Measurements from ENCODE around the gene BNC2. TPM values are rescaled to one million over a fixed set of nuclear protein-coding genes. Genes with fewer than 3 reads are reported as not detected.

The BNC2 gene
- total RNA-seq, 1 experiment from 2014 or later, result 43.6 TPM

DNA sequence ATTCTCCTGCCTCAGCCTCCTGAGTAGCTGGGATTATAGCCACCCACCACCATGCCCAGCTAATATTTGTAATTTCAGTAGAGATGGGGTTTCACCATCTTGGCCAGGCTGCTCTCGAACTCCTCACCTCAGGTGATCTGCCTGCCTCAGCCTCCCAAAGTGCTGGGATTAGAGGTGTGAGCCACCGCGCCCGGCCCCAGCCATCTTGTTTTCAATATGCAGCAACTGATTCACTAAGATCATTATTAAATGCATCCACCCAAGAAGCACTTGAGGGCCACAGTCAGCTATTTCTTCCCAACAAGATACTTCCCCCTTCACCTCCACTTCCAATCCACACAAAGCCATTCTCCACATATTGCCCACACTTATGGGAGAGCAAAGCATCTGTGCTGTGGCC lies 115.8 kb downstream of the BNC2 start:
- Histone ChIP-seq H3K27ac (ENCODE audit: insufficient read length, low read depth, low read length) (no peak overlapping the region), H3K27me3 (ENCODE audit: insufficient read depth, low read length) (no peaks in the 10 kb centered on the region), H3K4ac (ENCODE audit: low read depth, low read length) (no peak overlapping the region), H3K4me1 (ENCODE audit: insufficient read depth, low read length) (no peaks in the 10 kb centered on the region; the same call in 1 of the 2 replicates), H2BK120ac (ENCODE audit: low read depth, low read length, poor library complexity, severe bottlenecking) (no peak overlapping the region), H3T11ph (ENCODE audit: low read length) (no peak overlapping the region), H3K9me3 (ENCODE audit: control insufficient read depth, low read depth, low read length) (no peaks in the 10 kb centered on the region), H3K56ac (ENCODE audit: insufficient read length, low read depth, low read length) (no peak overlapping the region), H2BK12ac (ENCODE audit: insufficient read length, low read depth, low read length) (no peak overlapping the region), H4K91ac (ENCODE audit: insufficient read length, low read depth, low read length) (no peak overlapping the region), H2BK5ac (ENCODE audit: insufficient read length, low read length) (no peak overlapping the region), H3K9ac (ENCODE audit: extremely low read depth, insufficient read length, low read length) (no peak overlapping the region), H2AFZ (ENCODE audit: low read length) (no peak overlapping the region), H3K4me2 (ENCODE audit: insufficient read depth, insufficient read length, low read length) (no peak overlapping the region), H4K8ac (replicated peaks; ENCODE audit: insufficient read length, low read depth, low read length) (no peak overlapping the region), H3K79me2 (ENCODE audit: insufficient read depth, low read length) (no peaks in the 10 kb centered on the region), H3K79me1 (ENCODE audit: insufficient read depth, low read depth, low read length, poor library complexity, severe bottlenecking) (no peaks in the 10 kb centered on the region), H2BK15ac (ENCODE audit: low read depth, low read length) (no peak overlapping the region), H3K23me2 (ENCODE audit: insufficient read length, low read depth, low read length, poor library complexity, severe bottlenecking) (no peaks in the 10 kb centered on the region), H3K18ac (ENCODE audit: insufficient read length, low read depth, low read length) (no peak overlapping the region), H2AK5ac (ENCODE audit: insufficient read length, low read length) (no peak overlapping the region), H3K14ac (ENCODE audit: insufficient read depth, low read length) (no peak overlapping the region), H4K5ac (ENCODE audit: insufficient read length, low read depth, low read length) (no peak overlapping the region), H4K20me1 (ENCODE audit: control insufficient read depth, insufficient read depth, insufficient read length) (no peaks in the 10 kb centered on the region), H3K23ac (ENCODE audit: insufficient read length, low read depth, low read length) (no peak overlapping the region), H2BK20ac (ENCODE audit: low read depth, low read length, poor library complexity, severe bottlenecking) (no peak overlapping the region)
- Mint-ChIP-seq H3K9me3 (no peaks in the 10 kb centered on the region), H3K4me1 (peaks cover 28 to 32% of the 10 kb centered on the region in 2 experiments), H3K27me3 (ENCODE audit: low read depth) (no peaks in the 10 kb centered on the region), H3K27ac (peak overlapping the region in 1 of 3 experiments; percentile 8; a peak in 1 of 7 replicates), H3K36me3 (ENCODE audit: insufficient read depth in 1 of 3, low read depth in 3 of 3) (no peaks in the 10 kb centered on the region; a peak in 1 of 7 replicates), H3K4me3 (no peak overlapping the region)
- DNase-seq, result no peak
- WGBS (ENCODE audit: extremely low coverage, insufficient read length, low lambda C conversion rate), result no CpG with 5 or more reads among the region's 4 CpGs
- TF ChIP-seq, protein P1, sequence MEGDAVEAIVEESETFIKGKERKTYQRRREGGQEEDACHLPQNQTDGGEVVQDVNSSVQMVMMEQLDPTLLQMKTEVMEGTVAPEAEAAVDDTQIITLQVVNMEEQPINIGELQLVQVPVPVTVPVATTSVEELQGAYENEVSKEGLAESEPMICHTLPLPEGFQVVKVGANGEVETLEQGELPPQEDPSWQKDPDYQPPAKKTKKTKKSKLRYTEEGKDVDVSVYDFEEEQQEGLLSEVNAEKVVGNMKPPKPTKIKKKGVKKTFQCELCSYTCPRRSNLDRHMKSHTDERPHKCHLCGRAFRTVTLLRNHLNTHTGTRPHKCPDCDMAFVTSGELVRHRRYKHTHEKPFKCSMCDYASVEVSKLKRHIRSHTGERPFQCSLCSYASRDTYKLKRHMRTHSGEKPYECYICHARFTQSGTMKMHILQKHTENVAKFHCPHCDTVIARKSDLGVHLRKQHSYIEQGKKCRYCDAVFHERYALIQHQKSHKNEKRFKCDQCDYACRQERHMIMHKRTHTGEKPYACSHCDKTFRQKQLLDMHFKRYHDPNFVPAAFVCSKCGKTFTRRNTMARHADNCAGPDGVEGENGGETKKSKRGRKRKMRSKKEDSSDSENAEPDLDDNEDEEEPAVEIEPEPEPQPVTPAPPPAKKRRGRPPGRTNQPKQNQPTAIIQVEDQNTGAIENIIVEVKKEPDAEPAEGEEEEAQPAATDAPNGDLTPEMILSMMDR (conservative IDR thresholded peaks at IDR 0.05), result no peak

Data from H9 (cell line).